ENCODE results near the gene POLR2B. TPM values are rescaled to one million over a fixed set of nuclear protein-coding genes. Genes with fewer than 3 reads are reported as not detected.

Gene POLR2B
- total RNA-seq, 1 donor from 2014 or later, result 107 TPM

DNA sequence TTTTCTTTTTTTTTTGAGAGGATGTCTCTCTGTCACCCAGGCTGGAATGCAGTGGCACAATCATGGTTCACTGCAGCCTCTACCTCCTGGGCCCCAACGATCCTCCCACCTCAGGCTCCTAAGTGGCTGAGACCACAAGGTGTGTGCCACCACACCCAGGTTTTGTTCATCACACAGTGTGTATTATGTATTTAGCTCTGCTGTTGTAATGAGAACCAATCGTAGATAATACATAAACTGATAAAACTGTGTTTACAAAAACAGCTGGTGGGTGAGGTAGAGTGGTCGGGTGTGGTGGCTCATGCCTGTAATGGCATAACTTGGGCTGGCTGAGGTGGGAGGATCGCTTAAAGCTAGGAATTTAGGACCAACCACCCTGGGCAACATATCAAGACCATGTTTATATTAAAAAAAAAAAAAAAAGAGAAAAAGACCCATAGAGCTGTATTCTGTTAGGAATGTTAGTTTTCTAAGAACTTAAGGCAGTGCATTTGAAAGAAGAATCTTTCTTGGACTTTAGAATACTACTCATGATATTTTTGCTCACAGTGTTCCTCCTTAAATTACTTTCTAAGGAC lies 34.9 kb downstream of the POLR2B start:
- Mint-ChIP-seq H3K4me3 (ENCODE audit: low read depth) (no peak overlapping the region), H3K27ac (no peak overlapping the region), H3K9me3 (ENCODE audit: low read depth) (no peaks in the 10 kb centered on the region), H3K36me3 (ENCODE audit: insufficient read depth) (peaks cover 40% of the 10 kb centered on the region), H3K27me3 (no peaks in the 10 kb centered on the region), H3K4me1 (ENCODE audit: low read depth) (no peaks in the 10 kb centered on the region)
- TF ChIP-seq, protein P1, sequence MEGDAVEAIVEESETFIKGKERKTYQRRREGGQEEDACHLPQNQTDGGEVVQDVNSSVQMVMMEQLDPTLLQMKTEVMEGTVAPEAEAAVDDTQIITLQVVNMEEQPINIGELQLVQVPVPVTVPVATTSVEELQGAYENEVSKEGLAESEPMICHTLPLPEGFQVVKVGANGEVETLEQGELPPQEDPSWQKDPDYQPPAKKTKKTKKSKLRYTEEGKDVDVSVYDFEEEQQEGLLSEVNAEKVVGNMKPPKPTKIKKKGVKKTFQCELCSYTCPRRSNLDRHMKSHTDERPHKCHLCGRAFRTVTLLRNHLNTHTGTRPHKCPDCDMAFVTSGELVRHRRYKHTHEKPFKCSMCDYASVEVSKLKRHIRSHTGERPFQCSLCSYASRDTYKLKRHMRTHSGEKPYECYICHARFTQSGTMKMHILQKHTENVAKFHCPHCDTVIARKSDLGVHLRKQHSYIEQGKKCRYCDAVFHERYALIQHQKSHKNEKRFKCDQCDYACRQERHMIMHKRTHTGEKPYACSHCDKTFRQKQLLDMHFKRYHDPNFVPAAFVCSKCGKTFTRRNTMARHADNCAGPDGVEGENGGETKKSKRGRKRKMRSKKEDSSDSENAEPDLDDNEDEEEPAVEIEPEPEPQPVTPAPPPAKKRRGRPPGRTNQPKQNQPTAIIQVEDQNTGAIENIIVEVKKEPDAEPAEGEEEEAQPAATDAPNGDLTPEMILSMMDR (IDR thresholded peaks at IDR 0.05; ENCODE audit: unreplicated experiment), result no peak
- no peak for DNase-seq (ENCODE audit: low spot score, unreplicated experiment)

DNA sequence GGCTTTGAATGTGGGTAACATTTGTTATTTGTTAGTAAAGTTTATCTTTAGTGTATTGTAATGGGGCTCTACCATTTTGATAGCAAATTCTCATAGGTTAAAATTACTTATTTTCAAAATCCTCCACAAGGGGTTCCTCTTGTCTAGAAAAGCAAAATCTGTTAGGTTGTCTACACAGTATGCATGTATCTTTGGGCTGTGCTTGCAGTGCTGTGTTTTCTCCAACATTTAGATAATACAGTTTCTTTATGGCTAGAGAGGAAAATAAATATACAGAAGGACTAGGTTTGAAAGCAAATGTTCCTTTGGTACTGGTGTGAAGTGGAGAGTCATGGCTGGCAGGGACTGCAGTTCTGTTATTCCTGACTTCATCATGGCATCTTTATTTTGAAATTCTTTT lies 40.3 kb downstream of the POLR2B start:
- Mint-ChIP-seq H3K9me3 (ENCODE audit: low read depth) (no peaks in the 10 kb centered on the region), H3K4me1 (ENCODE audit: low read depth) (no peaks in the 10 kb centered on the region), H3K4me3 (ENCODE audit: low read depth) (no peak overlapping the region), H3K27ac (no peak overlapping the region), H3K27me3 (no peaks in the 10 kb centered on the region), H3K36me3 (ENCODE audit: insufficient read depth) (peaks cover 45% of the 10 kb centered on the region)
- no peak for DNase-seq (ENCODE audit: low spot score, unreplicated experiment)
- TF ChIP-seq, protein P1 (IDR thresholded peaks at IDR 0.05; ENCODE audit: unreplicated experiment), result no peak

DNA sequence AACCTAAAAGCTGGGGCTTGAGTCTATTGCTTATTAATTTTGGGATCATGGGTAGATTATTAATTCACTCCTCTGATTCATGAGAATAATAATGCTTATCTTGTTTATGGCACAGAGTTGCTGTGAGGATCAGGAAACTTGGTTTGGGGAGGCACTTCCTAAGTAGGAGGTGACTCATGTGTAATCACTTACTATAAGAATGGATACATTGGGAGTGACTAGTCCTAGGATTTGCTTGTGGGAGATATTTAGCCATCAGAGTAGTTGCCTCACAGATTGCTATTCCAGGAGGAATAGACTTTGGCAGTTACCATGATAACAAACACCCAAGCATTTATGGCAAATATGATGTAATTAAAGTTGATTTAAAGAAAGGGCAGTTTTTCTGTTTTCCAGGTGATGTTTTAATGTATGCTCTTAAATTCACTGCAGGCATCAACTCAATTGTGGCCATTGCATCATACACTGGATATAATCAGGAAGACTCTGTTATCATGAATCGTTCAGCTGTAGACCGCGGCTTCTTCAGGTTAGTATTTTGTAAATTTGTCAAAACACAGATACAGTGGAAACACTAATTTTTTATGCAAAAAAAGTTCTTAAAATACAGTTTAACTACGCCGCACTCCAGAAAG lies 41.9 kb downstream of the POLR2B start:
- Mint-ChIP-seq H3K9me3 (ENCODE audit: low read depth) (no peaks in the 10 kb centered on the region), H3K36me3 (ENCODE audit: insufficient read depth) (peaks cover 48% of the 10 kb centered on the region), H3K27me3 (no peaks in the 10 kb centered on the region), H3K4me1 (ENCODE audit: low read depth) (no peaks in the 10 kb centered on the region), H3K27ac (no peak overlapping the region), H3K4me3 (ENCODE audit: low read depth) (no peak overlapping the region)
- TF ChIP-seq, protein P1 (IDR thresholded peaks at IDR 0.05; ENCODE audit: unreplicated experiment), result no peak
- DNase-seq (ENCODE audit: low spot score, unreplicated experiment), result no peak

DNA sequence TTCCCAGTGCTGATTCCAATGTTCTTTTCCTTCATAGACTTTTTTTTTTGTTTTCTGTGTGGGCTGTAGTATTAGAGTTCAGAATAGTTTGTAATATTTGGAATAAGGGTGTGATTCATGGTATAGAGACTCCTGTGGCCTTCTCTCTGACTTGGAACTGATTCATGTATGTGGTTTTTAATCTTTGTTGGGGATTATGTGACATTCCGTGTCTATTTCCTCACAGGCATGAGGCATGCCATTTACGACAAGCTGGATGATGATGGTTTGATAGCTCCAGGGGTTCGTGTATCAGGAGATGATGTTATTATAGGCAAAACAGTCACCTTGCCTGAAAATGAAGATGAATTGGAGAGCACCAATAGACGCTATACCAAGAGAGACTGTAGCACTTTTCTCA lies 44.4 kb downstream of the POLR2B start:
- DNase-seq (ENCODE audit: low spot score, unreplicated experiment), result no peak
- Mint-ChIP-seq H3K4me1 (ENCODE audit: low read depth) (no peaks in the 10 kb centered on the region), H3K4me3 (ENCODE audit: low read depth) (no peak overlapping the region), H3K36me3 (ENCODE audit: insufficient read depth) (peaks cover 45% of the 10 kb centered on the region), H3K27me3 (no peaks in the 10 kb centered on the region), H3K9me3 (ENCODE audit: low read depth) (no peaks in the 10 kb centered on the region), H3K27ac (no peak overlapping the region)
- TF ChIP-seq, protein P1 (IDR thresholded peaks at IDR 0.05; ENCODE audit: unreplicated experiment), result no peak

DNA sequence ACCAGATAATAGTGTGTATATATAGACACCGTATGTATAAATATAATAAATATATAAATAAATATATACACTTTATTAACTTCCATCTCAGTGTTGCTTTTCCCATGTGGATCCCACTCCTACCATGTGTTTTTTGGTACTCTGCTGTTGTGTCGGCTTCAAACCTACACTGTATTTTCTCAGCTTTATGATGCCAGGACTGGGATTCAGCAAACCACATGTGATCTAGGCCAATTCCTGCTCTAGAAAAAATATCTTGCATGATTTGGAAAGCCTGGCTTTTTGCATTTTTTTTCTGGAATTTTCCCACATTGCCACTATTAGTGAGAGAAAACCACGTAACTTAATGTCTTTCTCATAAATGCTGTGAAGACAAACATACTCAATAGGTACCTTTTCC lies 55.8 kb downstream of the POLR2B start:
- peaks cover 9% of the 10 kb centered on the region for H3K27me3 Mint-ChIP-seq
- DNase-seq (ENCODE audit: low spot score, unreplicated experiment), result no peak
- H3K4me3 Mint-ChIP-seq (ENCODE audit: low read depth), result no peak overlapping the region
- TF ChIP-seq, protein P1 (IDR thresholded peaks at IDR 0.05; ENCODE audit: unreplicated experiment), result no peak
- no peak overlapping the region for H3K27ac Mint-ChIP-seq
- no peaks in the 10 kb centered on the region for H3K9me3 Mint-ChIP-seq (ENCODE audit: low read depth)
- peaks cover 6% of the 10 kb centered on the region for H3K4me1 Mint-ChIP-seq (ENCODE audit: low read depth)
- H3K36me3 Mint-ChIP-seq (ENCODE audit: insufficient read depth), result peaks cover 8% of the 10 kb centered on the region
